ENCODE data around the gene PWP1. TPM values are rescaled to one million over a fixed set of nuclear protein-coding genes. Genes with fewer than 3 reads are reported as not detected.
"Not testable (repeated sequence)": the region's sequence is repeated elsewhere in the genome, so short reads cannot be mapped to it uniquely, and the experiment has no call there.

PWP1 gene
- total RNA-seq, 4 donors from 2014 or later = 47.2 to 84.9 (median 49.9) TPM

DNA sequence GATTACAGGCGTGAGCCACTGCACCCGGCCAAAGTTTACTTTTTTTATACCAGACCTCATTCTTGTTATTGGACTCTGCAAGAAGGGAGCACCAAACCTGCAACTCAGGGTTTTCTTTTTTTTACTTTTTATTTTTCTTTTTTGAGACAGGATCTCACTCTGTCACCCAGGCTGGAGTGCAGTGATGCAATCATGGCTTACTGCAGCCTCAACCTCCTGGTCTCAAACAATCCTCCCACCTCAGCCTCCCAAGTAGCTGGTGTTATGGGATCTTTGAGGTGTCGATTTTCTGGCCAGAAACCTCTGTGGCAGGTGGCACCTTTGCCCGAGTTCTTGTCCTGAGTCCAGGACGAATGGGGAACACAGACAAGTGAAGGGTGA lies 4.2 kb upstream of the PWP1 start:
- WGBS, 2 donors = 78 to 81% methylated on average over 5 of the region's 5 CpGs

DNA sequence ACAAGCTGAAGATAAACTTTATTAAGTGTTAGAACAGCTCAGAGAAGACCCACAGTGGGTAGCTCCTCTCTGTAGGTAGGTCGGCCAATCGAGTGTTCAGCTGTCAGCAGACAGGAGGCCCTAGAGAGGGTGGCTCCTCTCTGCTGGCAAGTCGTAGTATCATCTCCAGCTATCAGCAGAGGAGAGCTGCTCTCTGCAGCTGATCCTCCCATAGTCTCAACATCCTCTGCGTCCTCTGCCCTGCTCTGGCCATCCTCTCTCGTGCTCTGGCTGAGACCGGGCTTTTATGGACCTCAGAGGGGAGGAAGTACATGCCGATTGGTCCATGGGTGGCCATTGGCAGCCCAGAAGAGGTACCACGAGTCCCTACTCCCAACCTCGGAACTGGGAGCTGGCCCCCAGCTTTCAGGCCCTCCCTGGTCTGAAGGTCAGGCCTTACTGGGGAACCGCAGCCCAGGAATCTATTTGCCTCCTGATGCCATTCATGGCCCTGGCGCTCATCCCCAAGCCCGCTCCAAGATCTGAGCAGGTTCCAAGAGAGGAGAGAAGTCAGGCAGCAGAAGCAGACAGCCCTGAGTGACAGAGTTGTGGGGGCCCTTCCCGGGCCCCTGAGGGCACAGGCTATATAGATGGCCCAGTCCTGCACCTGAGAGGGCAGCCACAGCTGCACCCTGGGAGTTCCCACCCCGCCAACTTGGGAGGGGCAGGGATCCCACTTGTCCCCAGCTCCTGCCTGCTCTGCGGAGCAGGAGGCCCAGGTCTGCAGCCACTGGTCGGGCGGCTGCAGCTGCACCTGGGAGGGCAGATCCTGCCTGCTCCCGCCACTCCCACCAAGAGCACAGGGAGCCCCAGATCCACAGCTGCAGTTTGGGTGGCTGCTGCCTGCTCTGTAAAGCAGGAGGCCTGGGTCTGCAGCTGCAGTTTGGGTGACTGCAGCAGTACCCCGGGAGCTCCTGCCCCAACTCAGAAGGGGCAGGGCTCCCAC lies 3.5 kb upstream of the PWP1 start:
- DNase-seq (ENCODE audit: low spot score in 2 of 2) = no peak
- H3K4me3 ChIP-seq (ENCODE audit: low read depth, poor library complexity, severe bottlenecking) = no peak overlapping the region
- TF ChIP-seq, protein P1, sequence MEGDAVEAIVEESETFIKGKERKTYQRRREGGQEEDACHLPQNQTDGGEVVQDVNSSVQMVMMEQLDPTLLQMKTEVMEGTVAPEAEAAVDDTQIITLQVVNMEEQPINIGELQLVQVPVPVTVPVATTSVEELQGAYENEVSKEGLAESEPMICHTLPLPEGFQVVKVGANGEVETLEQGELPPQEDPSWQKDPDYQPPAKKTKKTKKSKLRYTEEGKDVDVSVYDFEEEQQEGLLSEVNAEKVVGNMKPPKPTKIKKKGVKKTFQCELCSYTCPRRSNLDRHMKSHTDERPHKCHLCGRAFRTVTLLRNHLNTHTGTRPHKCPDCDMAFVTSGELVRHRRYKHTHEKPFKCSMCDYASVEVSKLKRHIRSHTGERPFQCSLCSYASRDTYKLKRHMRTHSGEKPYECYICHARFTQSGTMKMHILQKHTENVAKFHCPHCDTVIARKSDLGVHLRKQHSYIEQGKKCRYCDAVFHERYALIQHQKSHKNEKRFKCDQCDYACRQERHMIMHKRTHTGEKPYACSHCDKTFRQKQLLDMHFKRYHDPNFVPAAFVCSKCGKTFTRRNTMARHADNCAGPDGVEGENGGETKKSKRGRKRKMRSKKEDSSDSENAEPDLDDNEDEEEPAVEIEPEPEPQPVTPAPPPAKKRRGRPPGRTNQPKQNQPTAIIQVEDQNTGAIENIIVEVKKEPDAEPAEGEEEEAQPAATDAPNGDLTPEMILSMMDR (IDR thresholded peaks at IDR 0.05) = no peak
- no peak for TF ChIP-seq POLR2A (IDR thresholded peaks at IDR 0.05)
- 72 to 80% methylated on average over 15 to 17 of the region's 19 CpGs for WGBS, 2 donors
- intact Hi-C loops (cut with DNase I; ENCODE audit: low total_unique reads) = no loop called here

More for the DNA sequence above, 4.2 kb upstream of the PWP1 start:
- DNase-seq (ENCODE audit: low spot score in 2 of 2) = no peak
- H3K4me3 ChIP-seq (ENCODE audit: low read depth, poor library complexity, severe bottlenecking) = no peak overlapping the region
- intact Hi-C loops (cut with DNase I; ENCODE audit: low total_unique reads) = no loop called here
- TF ChIP-seq, protein P1 (IDR thresholded peaks at IDR 0.05) = no peak
- no peak for TF ChIP-seq POLR2A (IDR thresholded peaks at IDR 0.05)

DNA sequence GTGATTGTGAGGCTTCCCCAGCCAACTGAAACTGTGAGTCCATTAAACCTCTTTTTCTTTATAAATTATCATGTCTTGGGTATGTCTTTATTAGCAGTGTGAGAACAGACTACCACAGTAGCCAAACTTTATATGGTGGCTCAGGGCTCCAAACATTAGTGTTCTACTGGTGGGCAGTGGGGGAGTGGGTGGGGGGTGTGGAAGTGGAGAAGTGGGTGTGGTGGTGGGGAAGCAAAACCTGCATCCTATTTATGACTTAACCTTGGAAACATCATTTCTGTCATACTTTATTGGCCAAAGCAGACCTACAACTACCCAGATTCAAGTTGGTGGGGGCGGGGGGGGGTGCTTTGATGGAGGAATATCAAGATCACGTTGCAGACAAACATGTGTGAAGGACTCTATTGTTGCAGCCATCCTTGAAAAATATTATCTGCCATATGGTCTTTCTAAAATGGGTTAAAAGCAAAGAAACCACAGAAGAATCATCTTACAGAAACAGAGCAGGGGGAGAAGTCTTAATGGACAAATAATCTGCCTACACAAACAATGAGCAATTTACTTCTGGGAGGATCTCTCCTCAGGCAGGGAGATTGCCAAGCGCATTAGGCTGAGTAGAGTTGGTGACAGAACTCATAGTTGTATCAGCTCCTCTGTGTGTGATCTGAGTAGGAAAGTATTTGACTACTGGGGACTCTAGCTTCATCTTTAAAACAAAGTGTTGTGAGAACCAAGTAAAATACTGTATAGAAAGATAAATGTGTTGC lies 1.4 kb upstream of the PWP1 start:
- intact Hi-C loops (cut with DNase I; ENCODE audit: low total_unique reads) = no loop called here
- DNase-seq (ENCODE audit: low spot score in 2 of 2) = no peak
- WGBS, 2 donors = 59 to 72% methylated on average over 3 of the region's 3 CpGs
- TF ChIP-seq, protein P1 (IDR thresholded peaks at IDR 0.05) = no peak
- no peak for TF ChIP-seq POLR2A (IDR thresholded peaks at IDR 0.05)
- H3K4me3 ChIP-seq (ENCODE audit: low read depth, poor library complexity, severe bottlenecking) = no peak overlapping the region

DNA sequence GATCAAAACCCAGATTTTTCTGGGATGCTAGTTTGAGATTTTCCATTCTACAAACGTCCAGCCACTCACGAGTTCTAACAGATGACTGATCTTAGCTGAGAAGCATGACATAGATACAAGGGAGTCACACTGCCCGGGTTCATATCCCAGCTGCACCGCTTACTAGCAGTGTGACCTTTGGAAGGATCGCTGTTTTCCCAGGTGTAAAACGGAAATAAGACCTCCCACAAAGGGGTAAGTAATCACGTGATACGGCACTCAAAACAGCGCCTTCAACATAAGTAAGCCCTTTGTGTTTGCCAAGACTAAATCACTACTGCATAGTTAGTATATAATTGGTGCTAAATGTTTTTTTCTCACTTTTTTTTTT lies 624 bp upstream of the PWP1 start:
- H3K4me3 ChIP-seq (ENCODE audit: low read depth, poor library complexity, severe bottlenecking) = peak overlapping the region; percentile 99
- no peak for DNase-seq (ENCODE audit: low spot score in 2 of 2)
- 6 to 10% methylated on average over 9 of the region's 9 CpGs for WGBS, 2 donors
- intact Hi-C loops (cut with DNase I; ENCODE audit: low total_unique reads) = loop anchor here (5.0 kb wide), 1 partner anchor 1658 kb away; no protein-coding TSS in a partner anchor
- TF ChIP-seq, protein P1 (IDR thresholded peaks at IDR 0.05) = no peak

DNA sequence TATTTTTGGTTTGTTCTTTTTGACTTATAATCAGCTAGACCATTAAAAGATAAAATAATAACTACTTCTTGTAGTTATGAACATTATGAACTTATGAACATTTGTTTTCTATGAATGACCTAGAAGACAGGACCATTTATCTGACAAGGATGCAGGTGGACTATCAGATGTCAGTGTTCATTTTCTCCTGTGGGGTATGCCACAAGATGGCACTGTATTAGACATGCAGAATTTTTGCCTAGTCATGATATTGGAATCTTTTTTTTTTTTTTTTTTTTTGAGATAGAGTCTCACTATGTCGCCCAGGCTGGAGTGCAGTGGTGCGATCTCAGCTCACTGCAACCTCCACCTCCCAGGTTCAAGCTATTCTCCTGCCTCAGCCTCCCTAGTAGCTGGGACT lies 10.2 kb downstream of the PWP1 start:
- intact Hi-C loops (cut with DNase I; ENCODE audit: low total_unique reads); H3K4me3 ChIP-seq (ENCODE audit: low read depth, poor library complexity, severe bottlenecking): not testable (repeated sequence)
- whole genome bisulfite sequencing, 2 donors = 85 to 89% methylated on average over 2 of the region's 2 CpGs

DNA sequence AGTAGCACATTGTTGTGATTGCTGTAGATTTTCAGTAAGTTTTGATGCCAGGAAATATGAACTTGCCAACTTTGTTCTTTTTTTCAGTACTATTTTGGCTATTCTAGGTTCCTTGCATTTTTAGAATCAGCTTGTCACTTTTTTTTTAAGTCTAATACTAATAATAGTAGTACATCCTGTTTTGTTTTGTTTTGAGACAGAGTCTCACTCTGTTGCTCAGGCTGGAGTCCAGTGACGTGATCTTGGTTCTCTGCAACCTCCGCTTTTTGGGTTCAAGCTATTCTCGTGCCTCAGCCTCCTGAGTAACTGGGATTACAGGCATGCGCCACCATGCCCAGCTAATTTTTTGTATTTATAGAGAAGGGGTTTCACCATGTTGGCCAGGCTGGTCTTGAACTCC lies 16.5 kb downstream of the PWP1 start:
- no peak for DNase-seq (ENCODE audit: low spot score in 2 of 2)
- H3K4me3 ChIP-seq (ENCODE audit: low read depth, poor library complexity, severe bottlenecking) = no peak overlapping the region
- TF ChIP-seq POLR2A (IDR thresholded peaks at IDR 0.05) = no peak
- TF ChIP-seq, protein P1 (IDR thresholded peaks at IDR 0.05) = no peak
- intact Hi-C loops (cut with DNase I; ENCODE audit: low total_unique reads) = no loop called here
- 87 to 91% methylated on average over 4 of the region's 4 CpGs for WGBS, 2 donors

More for the DNA sequence above, 10.2 kb downstream of the PWP1 start:
- not testable (repeated sequence) for DNase-seq (ENCODE audit: low spot score in 2 of 2)
